ENCODE results near the gene KCNN2. TPM values are rescaled to one million over a fixed set of nuclear protein-coding genes. Genes with fewer than 3 reads are reported as not detected.

The KCNN2 gene
- total RNA-seq, 2 experiments from 2014 or later = not detected

DNA sequence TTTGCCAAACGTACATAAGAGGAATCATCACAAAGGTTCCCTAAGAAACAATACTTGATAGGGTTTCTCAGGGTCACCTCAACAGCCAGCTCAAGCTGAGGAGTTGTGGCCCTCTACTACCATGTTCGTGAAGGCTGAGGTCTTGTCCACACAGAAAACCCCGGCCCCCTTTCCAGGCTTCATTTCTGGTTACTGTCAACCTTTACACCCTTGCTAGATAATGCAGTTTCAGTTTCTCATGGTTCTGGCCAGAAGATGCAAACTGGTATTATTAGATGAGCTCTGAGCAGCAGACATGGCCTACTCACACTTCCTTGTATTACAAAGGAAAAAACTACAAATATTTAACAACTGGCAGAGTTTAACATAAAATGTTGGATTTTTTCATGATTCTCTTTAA is 22.8 kb upstream of the KCNN2 start:
- H3K4me1 Mint-ChIP-seq = no peaks in the 10 kb centered on the region
- H3K9me3 Mint-ChIP-seq = peaks cover 2% of the 10 kb centered on the region
- no peak for ATAC-seq (ENCODE audit: low read depth)
- no peak overlapping the region for H3K27ac Mint-ChIP-seq
- no peak for DNase-seq
- H3K4me3 Mint-ChIP-seq = no peak overlapping the region
- H3K27me3 Mint-ChIP-seq = no peaks in the 10 kb centered on the region
- H3K36me3 Mint-ChIP-seq = no peaks in the 10 kb centered on the region
- POLR2A ChIA-PET = no interaction called here

DNA sequence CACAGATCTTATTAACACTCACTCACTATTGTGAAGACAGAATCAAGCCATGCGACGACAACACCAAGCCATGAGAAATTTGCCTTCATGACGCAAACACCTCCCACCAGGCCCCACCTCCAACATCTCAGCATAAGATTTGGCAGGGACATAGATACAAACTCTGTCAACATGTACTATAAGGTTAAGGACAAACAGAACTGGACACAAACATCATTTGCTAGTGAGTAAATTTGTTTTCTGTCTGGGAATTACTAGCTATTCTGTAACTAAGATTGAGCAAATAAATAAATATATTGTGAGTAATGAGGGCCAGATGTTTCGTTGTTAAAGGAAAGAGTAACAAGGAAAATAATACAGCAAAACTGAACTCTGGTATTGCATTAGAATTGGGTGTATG is 15.7 kb upstream of the KCNN2 start:
- no peak overlapping the region for H3K27ac Mint-ChIP-seq
- no peaks in the 10 kb centered on the region for H3K36me3 Mint-ChIP-seq
- no peak overlapping the region for H3K4me3 Mint-ChIP-seq
- ATAC-seq (ENCODE audit: low read depth) (no peak), DNase-seq (no peak)
- H3K9me3 Mint-ChIP-seq = peaks cover 2% of the 10 kb centered on the region
- H3K27me3 Mint-ChIP-seq = no peaks in the 10 kb centered on the region
- no peaks in the 10 kb centered on the region for H3K4me1 Mint-ChIP-seq
- POLR2A ChIA-PET = interaction anchor here (0.7 kb wide), 1 partner anchor 14 kb away, joined by 4 read pairs; no protein-coding TSS in a partner anchor

DNA sequence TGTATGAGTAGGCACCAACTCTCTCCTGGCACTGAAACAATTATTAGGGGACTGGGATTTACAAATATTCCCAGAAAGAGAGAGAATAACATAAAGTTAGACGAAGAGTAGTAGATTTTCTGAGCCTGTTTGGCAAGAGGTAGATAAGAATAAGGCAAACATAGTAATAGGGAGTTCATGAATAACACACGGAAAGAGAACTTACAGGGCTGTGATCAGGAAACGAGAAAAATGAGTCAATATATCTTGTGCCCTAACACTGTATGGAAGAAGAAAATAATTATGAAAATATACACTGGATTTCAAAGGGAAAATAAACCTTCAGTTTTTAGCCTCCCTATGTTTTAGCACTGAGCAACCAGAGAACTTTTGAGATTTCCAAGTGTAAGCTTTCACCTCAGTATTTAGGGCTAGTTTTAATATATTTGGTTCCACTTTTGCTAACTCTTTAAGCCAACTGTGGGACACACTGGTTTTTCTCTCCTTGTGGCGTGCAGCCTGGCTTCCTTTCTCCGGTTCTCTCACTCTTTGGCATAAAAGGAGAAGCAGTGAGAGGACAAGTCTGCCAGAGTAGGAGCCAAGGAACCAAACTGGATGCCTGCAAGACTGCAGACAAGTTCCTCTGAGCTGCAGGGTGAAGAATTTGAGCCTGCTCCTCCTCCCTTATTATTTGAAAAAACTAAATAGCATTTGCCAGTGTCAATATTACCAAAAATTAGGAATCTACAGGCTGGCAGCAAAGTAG is 6.6 kb upstream of the KCNN2 start:
- Mint-ChIP-seq H3K27me3 (peaks cover 24% of the 10 kb centered on the region), H3K36me3 (no peaks in the 10 kb centered on the region), H3K4me1 (no peaks in the 10 kb centered on the region), H3K9me3 (no peaks in the 10 kb centered on the region), H3K4me3 (no peak overlapping the region), H3K27ac (no peak overlapping the region)
- ATAC-seq (ENCODE audit: low read depth) (no peak), DNase-seq (no peak)
- POLR2A ChIA-PET = no interaction called here

DNA sequence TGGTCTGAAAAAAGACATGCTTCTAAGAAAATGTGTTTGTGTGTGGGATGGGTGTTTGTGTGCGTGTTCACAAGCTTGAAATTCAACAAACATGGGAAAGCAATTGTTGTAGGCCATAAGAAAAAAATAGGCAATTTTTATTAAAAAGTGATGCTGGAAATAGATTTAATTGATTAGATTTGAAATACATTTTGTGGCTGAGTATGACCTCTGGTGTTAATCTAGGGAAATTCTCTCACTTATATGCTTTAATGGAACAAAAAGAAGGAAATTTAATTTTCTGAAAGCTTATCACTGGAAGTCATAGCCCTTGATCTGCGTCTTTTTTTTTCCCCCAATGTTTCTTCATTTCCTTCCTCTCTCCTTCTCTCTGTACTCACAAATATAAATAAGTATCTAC is 3.5 kb upstream of the KCNN2 start:
- H3K4me3 Mint-ChIP-seq = no peak overlapping the region
- DNase-seq (no peak), ATAC-seq (ENCODE audit: low read depth) (no peak)
- no peaks in the 10 kb centered on the region for H3K9me3 Mint-ChIP-seq
- POLR2A ChIA-PET = no interaction called here
- peaks cover 47% of the 10 kb centered on the region for H3K27me3 Mint-ChIP-seq
- H3K27ac Mint-ChIP-seq = no peak overlapping the region
- no peaks in the 10 kb centered on the region for H3K36me3 Mint-ChIP-seq
- peaks cover 3% of the 10 kb centered on the region for H3K4me1 Mint-ChIP-seq

DNA sequence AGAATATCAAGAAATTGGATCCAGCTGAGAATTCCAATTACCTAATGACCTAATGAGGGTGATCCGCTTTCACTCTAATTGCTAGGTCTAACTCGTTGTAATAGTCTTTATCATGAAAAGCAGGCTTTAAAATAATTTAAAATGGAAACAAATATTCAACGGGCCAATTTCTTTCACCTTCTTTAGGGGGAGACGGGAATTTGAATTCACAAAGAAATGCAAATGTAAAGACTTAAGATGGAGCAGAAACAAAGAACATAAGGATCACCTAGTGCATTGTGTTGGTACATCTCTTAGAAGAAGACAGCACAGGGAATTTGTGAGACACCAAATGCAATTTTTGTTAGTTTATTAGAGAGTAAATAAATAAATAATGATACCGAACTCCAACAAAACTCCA is 1.5 kb upstream of the KCNN2 start:
- Mint-ChIP-seq H3K36me3 (no peaks in the 10 kb centered on the region), H3K27ac (no peak overlapping the region), H3K4me3 (no peak overlapping the region), H3K9me3 (no peaks in the 10 kb centered on the region), H3K27me3 (peaks cover 60% of the 10 kb centered on the region), H3K4me1 (peaks cover 3% of the 10 kb centered on the region)
- DNase-seq (no peak), ATAC-seq (ENCODE audit: low read depth) (no peak)
- POLR2A ChIA-PET = no interaction called here

DNA sequence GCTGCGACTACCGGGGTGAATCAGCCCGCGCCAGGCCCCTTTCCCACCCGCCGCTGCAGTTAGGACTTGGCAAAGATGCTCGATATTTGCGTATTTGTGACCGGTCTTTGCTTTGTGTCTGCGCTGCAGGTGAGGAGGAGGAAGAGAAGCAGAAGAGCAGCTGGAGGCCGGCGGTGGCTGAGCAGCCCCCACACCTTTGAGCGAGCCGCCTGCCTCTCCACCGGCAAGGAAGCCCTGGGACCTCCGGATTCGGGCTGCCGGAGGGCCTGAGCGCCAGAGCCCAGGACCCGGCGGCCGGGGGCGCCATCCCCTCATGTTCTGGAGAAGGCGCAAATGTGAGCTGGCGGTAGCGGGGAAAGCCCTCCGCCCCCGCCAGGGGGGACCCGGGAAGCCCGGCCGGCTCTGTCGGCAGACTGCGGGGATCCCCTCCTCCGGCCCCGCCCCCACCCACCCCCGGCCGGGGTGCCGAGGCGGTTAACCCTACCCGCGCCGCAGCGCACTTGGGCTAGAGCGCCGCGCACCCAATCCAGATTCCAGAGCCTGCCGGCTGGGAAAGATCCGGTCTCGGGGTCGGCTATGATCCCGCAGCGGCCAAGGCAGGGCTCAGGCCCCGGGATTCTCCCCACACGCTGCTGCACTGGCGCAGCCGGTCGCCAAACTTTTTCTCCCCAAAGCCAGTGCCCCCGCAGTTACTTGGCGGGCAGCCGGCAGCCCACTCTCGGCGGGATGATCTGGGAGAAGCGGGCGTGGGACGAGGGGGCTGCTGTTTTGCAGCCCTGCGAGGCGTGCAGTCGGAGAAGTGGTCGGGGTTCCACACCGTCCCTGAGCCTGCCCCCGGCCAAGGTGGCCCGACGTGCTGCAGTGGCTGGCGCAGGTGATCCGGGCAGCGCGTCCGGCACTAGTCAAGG is 800 bp upstream of the KCNN2 start:
- POLR2A ChIA-PET = no interaction called here
- Mint-ChIP-seq H3K36me3 (no peaks in the 10 kb centered on the region), H3K4me3 (no peak overlapping the region), H3K4me1 (peaks cover 3% of the 10 kb centered on the region), H3K9me3 (no peaks in the 10 kb centered on the region), H3K27me3 (peaks cover 64% of the 10 kb centered on the region), H3K27ac (no peak overlapping the region)
- ATAC-seq (ENCODE audit: low read depth) (no peak), DNase-seq (peak; percentile 32)

DNA sequence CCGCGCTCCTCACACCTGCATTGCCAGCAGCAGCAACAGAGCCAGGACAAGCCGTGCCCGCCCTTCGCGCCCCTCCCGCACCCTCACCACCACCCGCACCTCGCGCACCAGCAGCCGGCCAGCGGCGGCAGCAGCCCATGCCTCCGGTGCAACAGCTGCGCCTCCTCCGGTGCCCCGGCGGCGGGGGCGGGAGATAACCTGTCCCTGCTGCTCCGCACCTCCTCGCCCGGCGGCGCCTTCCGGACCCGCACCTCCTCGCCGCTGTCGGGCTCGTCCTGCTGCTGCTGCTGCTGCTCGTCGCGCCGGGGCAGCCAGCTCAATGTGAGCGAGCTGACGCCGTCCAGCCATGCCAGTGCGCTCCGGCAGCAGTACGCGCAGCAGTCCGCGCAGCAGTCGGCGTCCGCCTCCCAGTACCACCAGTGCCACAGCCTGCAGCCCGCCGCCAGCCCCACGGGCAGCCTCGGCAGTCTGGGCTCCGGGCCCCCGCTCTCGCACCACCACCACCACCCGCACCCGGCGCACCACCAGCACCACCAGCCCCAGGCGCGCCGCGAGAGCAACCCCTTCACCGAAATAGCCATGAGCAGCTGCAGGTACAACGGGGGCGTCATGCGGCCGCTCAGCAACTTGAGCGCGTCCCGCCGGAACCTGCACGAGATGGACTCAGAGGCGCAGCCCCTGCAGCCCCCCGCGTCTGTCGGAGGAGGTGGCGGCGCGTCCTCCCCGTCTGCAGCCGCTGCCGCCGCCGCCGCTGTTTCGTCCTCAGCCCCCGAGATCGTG is 517 bp downstream of the KCNN2 start:
- no peaks in the 10 kb centered on the region for H3K9me3 Mint-ChIP-seq
- POLR2A ChIA-PET = no interaction called here
- peaks cover 61% of the 10 kb centered on the region for H3K27me3 Mint-ChIP-seq
- no peak overlapping the region for H3K4me3 Mint-ChIP-seq
- H3K27ac Mint-ChIP-seq = no peak overlapping the region
- DNase-seq (peak; percentile 30), ATAC-seq (ENCODE audit: low read depth) (no peak)
- H3K36me3 Mint-ChIP-seq = no peaks in the 10 kb centered on the region
- peaks cover 3% of the 10 kb centered on the region for H3K4me1 Mint-ChIP-seq

DNA sequence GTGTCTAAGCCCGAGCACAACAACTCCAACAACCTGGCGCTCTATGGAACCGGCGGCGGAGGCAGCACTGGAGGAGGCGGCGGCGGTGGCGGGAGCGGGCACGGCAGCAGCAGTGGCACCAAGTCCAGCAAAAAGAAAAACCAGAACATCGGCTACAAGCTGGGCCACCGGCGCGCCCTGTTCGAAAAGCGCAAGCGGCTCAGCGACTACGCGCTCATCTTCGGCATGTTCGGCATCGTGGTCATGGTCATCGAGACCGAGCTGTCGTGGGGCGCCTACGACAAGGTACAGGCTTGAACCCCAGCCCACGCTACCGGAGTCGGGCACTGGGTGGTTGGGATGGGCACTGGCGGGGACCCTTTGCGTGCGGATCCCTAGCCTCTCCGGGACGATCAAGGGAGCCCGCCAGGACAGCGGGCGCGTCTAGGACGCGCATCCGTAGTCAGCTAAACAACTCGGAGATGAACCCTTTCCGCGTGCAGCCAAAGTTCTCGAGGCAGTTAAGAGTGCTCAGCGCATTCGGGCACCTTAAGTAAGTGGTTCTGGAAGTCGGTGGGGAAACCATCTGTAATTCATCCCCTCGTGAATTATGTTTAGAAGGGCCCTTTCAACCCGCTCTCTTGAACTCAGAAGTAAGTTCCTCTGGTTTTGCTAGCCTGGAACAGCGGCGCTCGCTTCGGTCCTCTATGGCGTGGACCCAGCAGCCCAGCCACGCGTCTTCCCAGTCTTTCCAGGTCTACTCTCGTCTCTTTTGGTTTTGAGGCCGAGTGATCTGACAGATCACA is 1.3 kb downstream of the KCNN2 start:
- no peaks in the 10 kb centered on the region for H3K36me3 Mint-ChIP-seq
- H3K9me3 Mint-ChIP-seq = no peaks in the 10 kb centered on the region
- POLR2A ChIA-PET = no interaction called here
- ATAC-seq (ENCODE audit: low read depth) (no peak), DNase-seq (peak; percentile 28)
- H3K4me1 Mint-ChIP-seq = peaks cover 3% of the 10 kb centered on the region
- H3K27me3 Mint-ChIP-seq = peaks cover 61% of the 10 kb centered on the region
- peak overlapping the region; percentile 29 for H3K4me3 Mint-ChIP-seq
- H3K27ac Mint-ChIP-seq = peak overlapping the region; percentile 75

DNA sequence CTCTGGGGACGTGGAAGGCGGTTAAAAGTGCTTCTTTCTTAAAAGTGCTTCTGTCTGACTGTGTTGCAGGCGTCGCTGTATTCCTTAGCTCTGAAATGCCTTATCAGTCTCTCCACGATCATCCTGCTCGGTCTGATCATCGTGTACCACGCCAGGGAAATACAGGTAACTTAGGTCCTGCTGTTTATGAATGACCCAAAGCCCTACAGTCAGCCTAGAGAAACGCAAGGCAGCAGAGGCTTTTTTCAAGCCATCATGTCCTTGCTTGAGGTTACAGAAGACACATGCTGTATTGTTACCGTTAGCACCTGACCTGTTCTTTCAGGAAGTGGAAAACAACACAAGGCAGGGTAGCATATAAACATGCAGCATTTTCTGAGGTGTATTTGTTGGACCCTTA is 2.0 kb downstream of the KCNN2 start:
- DNase-seq = no peak
- POLR2A ChIA-PET = no interaction called here
- H3K9me3 Mint-ChIP-seq = no peaks in the 10 kb centered on the region
- H3K36me3 Mint-ChIP-seq = no peaks in the 10 kb centered on the region
- H3K27me3 Mint-ChIP-seq = peaks cover 57% of the 10 kb centered on the region
- ATAC-seq (ENCODE audit: low read depth) = no peak
- H3K27ac Mint-ChIP-seq = peak overlapping the region; percentile 75
- H3K4me3 Mint-ChIP-seq = peak overlapping the region; percentile 29
- H3K4me1 Mint-ChIP-seq = peaks cover 3% of the 10 kb centered on the region

DNA sequence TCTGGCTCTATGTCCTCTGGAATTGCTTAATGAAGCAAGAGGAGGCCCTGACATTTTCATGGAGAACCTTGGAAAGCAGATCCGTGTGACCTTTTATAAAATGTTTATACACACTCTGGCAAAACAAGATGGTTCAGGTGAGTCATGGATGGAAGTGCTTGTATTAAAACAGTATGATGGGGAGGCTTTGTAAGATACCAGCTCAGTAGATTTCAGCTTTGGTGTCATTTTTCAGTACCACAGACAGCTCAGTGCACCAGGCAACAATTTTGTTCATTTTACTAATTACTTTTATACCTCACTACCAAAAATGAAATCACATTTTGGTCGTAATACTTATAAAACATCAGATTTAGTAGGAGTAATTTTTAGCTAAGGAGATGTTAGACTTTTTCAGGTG is 5.2 kb downstream of the KCNN2 start:
- no peak overlapping the region for H3K4me3 Mint-ChIP-seq

DNA sequence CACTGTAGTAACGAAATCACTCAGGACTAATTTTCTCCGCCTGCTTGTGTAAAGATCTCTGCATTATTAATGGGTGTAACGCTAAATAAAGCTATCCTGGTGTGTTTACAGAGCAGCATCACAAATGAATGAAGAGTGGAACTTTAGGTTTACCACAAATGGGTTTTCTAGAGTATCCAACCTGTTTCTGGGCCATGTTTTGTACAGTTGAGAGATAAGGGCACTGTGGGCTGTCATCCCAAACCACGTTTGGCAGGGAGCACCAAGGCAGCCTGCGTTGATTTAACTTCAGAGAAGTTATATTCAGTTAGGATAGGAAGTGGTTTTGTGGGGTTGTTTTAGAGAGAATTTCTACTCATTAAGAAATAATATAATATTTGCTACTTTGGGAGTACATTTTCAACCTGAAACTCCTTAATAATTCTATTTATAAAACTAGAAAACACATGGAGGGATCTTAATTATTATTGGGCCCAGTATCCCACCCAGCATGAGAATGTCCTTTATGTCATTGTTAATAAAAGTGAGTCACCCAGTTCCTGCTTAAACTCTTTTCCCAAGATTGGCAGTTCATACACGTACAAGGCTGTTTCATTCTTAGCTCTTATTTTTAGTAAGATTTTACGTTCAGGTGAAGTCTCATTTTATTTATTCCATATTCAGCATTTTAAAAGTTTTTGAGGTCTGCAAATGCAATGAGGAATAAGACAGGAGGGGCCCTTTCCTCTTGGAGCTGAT is 8.0 kb downstream of the KCNN2 start:
- Mint-ChIP-seq H3K9me3 (no peaks in the 10 kb centered on the region), H3K27ac (no peak overlapping the region), H3K36me3 (no peaks in the 10 kb centered on the region), H3K4me3 (no peak overlapping the region), H3K27me3 (peaks cover 6% of the 10 kb centered on the region), H3K4me1 (no peaks in the 10 kb centered on the region)
- POLR2A ChIA-PET = no interaction called here
- no peak for DNase-seq
- no peak for ATAC-seq (ENCODE audit: low read depth)

More for the DNA sequence above, 5.2 kb downstream of the KCNN2 start:
- DNase-seq (no peak), ATAC-seq (ENCODE audit: low read depth) (no peak)
- Mint-ChIP-seq H3K9me3 (no peaks in the 10 kb centered on the region), H3K27ac (no peak overlapping the region), H3K27me3 (peaks cover 29% of the 10 kb centered on the region), H3K36me3 (no peaks in the 10 kb centered on the region), H3K4me1 (no peaks in the 10 kb centered on the region)
- POLR2A ChIA-PET = no interaction called here

DNA sequence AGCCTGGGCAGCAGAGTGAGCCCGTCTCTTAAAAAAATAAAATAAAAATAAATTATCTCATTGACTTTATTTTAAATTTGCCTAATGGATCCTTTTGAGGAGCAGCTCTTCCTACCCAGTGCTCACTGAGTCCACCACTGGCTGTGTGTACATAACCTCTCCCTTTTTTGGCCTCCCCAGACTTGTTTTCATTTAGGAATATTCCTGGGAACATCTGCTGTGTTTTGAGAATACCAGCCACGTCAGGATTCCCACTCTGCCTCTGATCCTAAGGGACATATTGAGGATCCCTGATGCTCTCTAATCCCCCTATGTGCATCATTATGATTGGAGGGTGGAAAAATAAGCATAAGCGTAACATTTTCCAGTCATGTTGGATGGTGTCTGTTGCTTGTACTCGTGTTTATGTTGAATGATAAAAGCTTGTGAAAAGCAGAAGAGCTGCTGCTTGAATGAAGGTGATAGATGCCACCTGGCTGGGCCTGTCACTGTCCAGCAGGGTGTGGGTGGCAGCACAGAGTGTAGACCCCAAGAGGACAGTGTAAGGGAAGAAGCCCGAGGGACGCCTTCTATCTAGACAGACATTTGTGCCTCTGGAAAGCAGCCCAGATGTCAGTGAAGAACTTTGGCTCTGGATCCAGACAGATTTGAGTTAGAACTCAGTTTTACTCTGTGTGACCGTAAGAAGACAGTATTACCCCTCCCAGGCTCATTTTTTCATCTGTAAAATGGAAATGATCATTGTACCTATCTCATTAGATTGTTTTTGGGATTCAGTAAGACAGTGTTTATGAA is 15.4 kb downstream of the KCNN2 start:
- H3K4me3 Mint-ChIP-seq = no peak overlapping the region
- H3K27me3 Mint-ChIP-seq = no peaks in the 10 kb centered on the region
- no peaks in the 10 kb centered on the region for H3K9me3 Mint-ChIP-seq
- no peaks in the 10 kb centered on the region for H3K36me3 Mint-ChIP-seq
- H3K27ac Mint-ChIP-seq = no peak overlapping the region
- no peaks in the 10 kb centered on the region for H3K4me1 Mint-ChIP-seq
- POLR2A ChIA-PET = no interaction called here
- no peak for DNase-seq
- no peak for ATAC-seq (ENCODE audit: low read depth)

All from activated naive CD8-positive, alpha-beta T cell treated with anti-CD3 and anti-CD28 coated beads, Interleukin-2, amount 10 ng/mL, durations not matched to agents 7 days and 5 days (primary cell).